HepG2 (cell line): ENCODE results near the gene PKD2L2. TPM values are rescaled to one million over a fixed set of nuclear protein-coding genes. Genes with fewer than 3 reads are reported as not detected.
A peak's percentile ranks its signal among the peaks of the same experiment; 100 is the strongest.

ENCODE experiments used
- ATAC-seq: fragments of 200-7000 bp; cut with Tn5 transposase; 3 replicates; pipeline ENCODE4 v1.9.1; 2020; ENCODE audit warnings: mild to moderate bottlenecking, moderate library complexity
- BruUV-seq: library from RNA; stranded (reverse); fragments of 400-500 nt; replicated peaks from 2 replicates; lab custom pipeline; 2021; lab: Mats Ljungman, UMichigan
- CTCF ChIA-PET: fragments of 300-600 bp; formaldehyde crosslinking; extraction: SDS; loops from one replicate; lab custom pipeline; 2021; ENCODE audit warnings: low total read pairs, inconsistent platforms, low intra/inter-chr PET ratio; lab: Yijun Ruan, JAX
- POLR2A ChIA-PET: fragments of 350-600 bp; sonication (Branson Sonifier 250); formaldehyde crosslinking; loops from one replicate; lab custom pipeline; 2020; ENCODE audit warnings: antibody characterized with exemption, inconsistent platforms; lab: Yijun Ruan, JAX
- DNase-seq: peaks from one replicate; pipeline ENCODE4 v3.0.0-alpha.2; 2015; ENCODE audit warnings: low spot score
- FAIRE-seq: peaks from 3 replicates; lab custom pipeline; 2011; peaks lifted over from hg19 to GRCh38; lab: Jason Lieb, UNC
- H2AFZ ChIP-seq: one replicate; pipeline ENCODE4 v1.6.1; 2011; ENCODE audit warnings: low read length, inconsistent platforms
- H3K27ac ChIP-seq: fragments of 300-600 bp; 3 replicates; pipeline ENCODE4 v1.8.0; 2011; ENCODE audit warnings: mixed run types, mild to moderate bottlenecking, mixed read lengths, low read length, inconsistent platforms; ENCODE audit not compliant: insufficient read depth; ENCODE audit errors: extremely low read length
- H3K27me3 ChIP-seq, 2 experiments: fragments of 200-600 bp in 1 of 2; 2 replicates in 1 of 2; 3 replicates in 1 of 2; pipeline versions ENCODE4 v1.6.0 to v1.8.0; 2011; ENCODE audit warnings: low read length in 2 of 2, mild to moderate bottlenecking in 2 of 2, moderate library complexity in 2 of 2, inconsistent platforms in 1 of 2; ENCODE audit not compliant: insufficient read depth in 2 of 2, control insufficient read depth in 1 of 2
- H3K36me3 ChIP-seq, 2 experiments: fragments of 200-600 bp in 1 of 2; replicated peaks in 1 of 2; 2 replicates in 1 of 2; 3 replicates in 1 of 2; pipeline versions ENCODE4 v1.5.1 to v1.8.0; 2011; ENCODE audit warnings: low read length in 2 of 2, inconsistent platforms in 1 of 2; ENCODE audit not compliant: insufficient read depth in 2 of 2, control insufficient read depth in 1 of 2
- H3K4me1 ChIP-seq: 2 replicates; pipeline ENCODE4 v1.5.1; 2012; ENCODE audit warnings: low read length, inconsistent platforms; ENCODE audit not compliant: insufficient read depth
- H3K4me2 ChIP-seq: 2 replicates; pipeline ENCODE4 v1.6.0; 2011; ENCODE audit warnings: low read depth, low read length, inconsistent platforms
- H3K4me3 ChIP-seq, 3 experiments: fragments of 200-600 bp in 1 of 3; sonication (generic), shearing (Covaris generic) in 1 of 3; replicated peaks in 1 of 3; 2 replicates each; pipeline ENCODE4 v1.5.1; 2011 to 2016; ENCODE audit warnings: low read length in 3 of 3, inconsistent platforms in 2 of 3, low read depth in 2 of 3, mild to moderate bottlenecking in 2 of 3, control low read depth in 1 of 3, mixed read lengths in 1 of 3; ENCODE audit not compliant: insufficient read depth in 1 of 3
- H3K79me2 ChIP-seq: one replicate; pipeline ENCODE4 v1.6.1; 2011; ENCODE audit warnings: low read length, inconsistent platforms; ENCODE audit not compliant: insufficient read depth
- H3K9ac ChIP-seq: 2 replicates; pipeline ENCODE4 v1.6.0; 2011; ENCODE audit warnings: mild to moderate bottlenecking, low read depth, low read length, inconsistent platforms; ENCODE audit not compliant: insufficient read depth
- H3K9me3 ChIP-seq: 2 replicates; pipeline ENCODE4 v1.5.1; 2012; ENCODE audit warnings: mild to moderate bottlenecking, low read length
- H4K20me1 ChIP-seq: 2 replicates; pipeline ENCODE4 v1.6.0; 2011; ENCODE audit warnings: inconsistent platforms, mild to moderate bottlenecking, low read length, moderate library complexity; ENCODE audit not compliant: insufficient read depth
- HNF4A ChIP-seq: sonication (generic); formaldehyde crosslinking; IDR thresholded peaks from 2 replicates; pipeline ENCODE4 v1.4.0; 2020; ENCODE audit warnings: missing genetic modification reagents
- ZMYM2 ChIP-seq: sonication (generic); formaldehyde crosslinking; IDR thresholded peaks from 2 replicates; pipeline ENCODE4 v1.8.0; 2022; ENCODE audit warnings: mild to moderate bottlenecking, missing genetic modification reagents
- ZNF225 ChIP-seq: sonication (generic); formaldehyde crosslinking; IDR thresholded peaks from 2 replicates; pipeline ENCODE4 v1.4.0; 2020; ENCODE audit warnings: mild to moderate bottlenecking, missing genetic modification reagents
- WGBS: methylation state at CpG from one replicate; pipeline ENCODE4 v1.1.6; 2017; ENCODE audit warnings: low lambda C conversion rate; 5-methylcytosine and 5-hydroxymethylcytosine counted together
- in situ Hi-C: cut with HindIII; loops from 2 replicates; pipeline ENCODE4 v1.10.0; 2017; ENCODE audit warnings: low pct_unique_long_range_greater_than_20kb; ENCODE audit not compliant: extremely low pct_ligation_motif_present
- intact Hi-C: fragments of 100-400 bp; cut with micrococcal nuclease; formaldehyde crosslinking; loops from one replicate; pipeline ENCODE4 v1.10.0; 2022; ENCODE audit not compliant: unreplicated experiment
- polyA plus RNA-seq, 8 experiments: library from polyadenylated mRNA; depleted of rRNA in 3 of 8; stranded (reverse) in 7 of 8; unstranded in 1 of 8; fragments of >200 nt; fragmentation: Illumina TruSeq in 4 of 8; extraction: Trizol in 4 of 8; gene quantifications; 2 replicates each; pipeline versions ENCODE4 v1.2.1 to v1.2.3, GENCODE V29; 2011 to 2016; ENCODE audit warnings: low read depth in 4 of 8, missing spikeins in 1 of 8, mixed read lengths in 1 of 8; ENCODE audit not compliant: insufficient read depth in 1 of 8
- total RNA-seq, 5 experiments: library from RNA; depleted of rRNA; stranded (reverse); fragments of >200 nt; fragmentation: Illumina TruSeq; extraction: Trizol; gene quantifications; 2 replicates each; pipeline ENCODE4 v1.2.3, GENCODE V29; 2016; ENCODE audit warnings: low read depth in 1 of 5
- TF ChIP-seq, protein P1 (sequence below): sonication (generic); formaldehyde crosslinking; IDR thresholded peaks from 2 replicates; pipeline ENCODE4 v1.5.1; 2020; ENCODE audit warnings: missing genetic modification reagents, mild to moderate bottlenecking, borderline replicate concordance
- TF ChIP-seq, protein P2 (sequence below): sonication (generic); formaldehyde crosslinking; IDR thresholded peaks from 2 replicates; pipeline ENCODE4 v1.9.0; 2021; ENCODE audit warnings: missing genetic modification reagents, borderline replicate concordance

Gene PKD2L2
- total and polyA plus RNA-seq, 2 of the 13 experiments (the other 11 are each of a cell fraction or from before 2014, with no cell fraction given) = not detected

DNA sequence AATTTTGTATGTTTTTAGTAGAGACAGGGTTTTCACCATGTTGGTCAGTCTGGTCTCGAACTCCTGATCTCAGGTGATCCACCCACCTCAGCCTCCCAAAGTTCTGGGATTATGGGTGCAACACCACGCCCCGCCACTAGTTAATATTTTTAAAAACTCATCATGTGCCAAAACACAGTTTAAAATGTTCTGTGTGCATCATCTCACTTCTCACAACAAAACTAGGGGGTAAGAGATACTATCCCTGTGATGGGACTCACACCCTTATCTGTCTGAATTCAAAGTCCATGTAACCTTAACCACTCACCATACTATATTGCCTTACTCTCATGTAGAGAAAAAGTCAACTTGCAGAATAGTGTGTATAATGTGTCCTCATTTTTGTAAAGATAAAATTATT lies 2.6 kb downstream of the PKD2L2 start:
- ATAC-seq (peak; percentile 64; the same call in 2 of the 3 replicates), DNase-seq (peak; percentile 7), FAIRE-seq (no peak)
- Histone ChIP-seq H3K79me2 (no peaks in the 10 kb centered on the region), H2AFZ (no peak overlapping the region), H3K36me3 (no peaks in the 10 kb centered on the region), H3K4me1 (peaks cover 34% of the 10 kb centered on the region), H3K4me3 (no peak overlapping the region), H3K27ac (no peak overlapping the region), H3K27me3 (0 out of 5 replicates have a peak, but pooled peaks cover 0 to 3% of the 10 kb centered on the region in 2 experiments), H3K9ac (no peak overlapping the region), H3K4me2 (no peak overlapping the region), H3K9me3 (no peaks in the 10 kb centered on the region), H4K20me1 (no peaks in the 10 kb centered on the region)
- no TSS peak for BruUV-seq
- no peak for TF ChIP-seq ZNF225 (CRISPR knock-in tag)
- TF ChIP-seq, protein P1, sequence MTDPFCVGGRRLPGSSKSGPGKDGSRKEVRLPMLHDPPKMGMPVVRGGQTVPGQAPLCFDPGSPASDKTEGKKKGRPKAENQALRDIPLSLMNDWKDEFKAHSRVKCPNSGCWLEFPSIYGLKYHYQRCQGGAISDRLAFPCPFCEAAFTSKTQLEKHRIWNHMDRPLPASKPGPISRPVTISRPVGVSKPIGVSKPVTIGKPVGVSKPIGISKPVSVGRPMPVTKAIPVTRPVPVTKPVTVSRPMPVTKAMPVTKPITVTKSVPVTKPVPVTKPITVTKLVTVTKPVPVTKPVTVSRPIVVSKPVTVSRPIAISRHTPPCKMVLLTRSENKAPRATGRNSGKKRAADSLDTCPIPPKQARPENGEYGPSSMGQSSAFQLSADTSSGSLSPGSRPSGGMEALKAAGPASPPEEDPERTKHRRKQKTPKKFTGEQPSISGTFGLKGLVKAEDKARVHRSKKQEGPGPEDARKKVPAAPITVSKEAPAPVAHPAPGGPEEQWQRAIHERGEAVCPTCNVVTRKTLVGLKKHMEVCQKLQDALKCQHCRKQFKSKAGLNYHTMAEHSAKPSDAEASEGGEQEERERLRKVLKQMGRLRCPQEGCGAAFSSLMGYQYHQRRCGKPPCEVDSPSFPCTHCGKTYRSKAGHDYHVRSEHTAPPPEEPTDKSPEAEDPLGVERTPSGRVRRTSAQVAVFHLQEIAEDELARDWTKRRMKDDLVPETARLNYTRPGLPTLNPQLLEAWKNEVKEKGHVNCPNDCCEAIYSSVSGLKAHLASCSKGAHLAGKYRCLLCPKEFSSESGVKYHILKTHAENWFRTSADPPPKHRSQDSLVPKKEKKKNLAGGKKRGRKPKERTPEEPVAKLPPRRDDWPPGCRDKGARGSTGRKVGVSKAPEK = no peak
- TF ChIP-seq HNF4A (CRISPR knock-in tag) = peak; percentile 35; the same call in 1 of the 2 replicates
- TF ChIP-seq ZMYM2 (CRISPR knock-in tag) = 0 out of 2 replicates have a peak, but pooled peaks have one; percentile 64
- TF ChIP-seq, protein P2, sequence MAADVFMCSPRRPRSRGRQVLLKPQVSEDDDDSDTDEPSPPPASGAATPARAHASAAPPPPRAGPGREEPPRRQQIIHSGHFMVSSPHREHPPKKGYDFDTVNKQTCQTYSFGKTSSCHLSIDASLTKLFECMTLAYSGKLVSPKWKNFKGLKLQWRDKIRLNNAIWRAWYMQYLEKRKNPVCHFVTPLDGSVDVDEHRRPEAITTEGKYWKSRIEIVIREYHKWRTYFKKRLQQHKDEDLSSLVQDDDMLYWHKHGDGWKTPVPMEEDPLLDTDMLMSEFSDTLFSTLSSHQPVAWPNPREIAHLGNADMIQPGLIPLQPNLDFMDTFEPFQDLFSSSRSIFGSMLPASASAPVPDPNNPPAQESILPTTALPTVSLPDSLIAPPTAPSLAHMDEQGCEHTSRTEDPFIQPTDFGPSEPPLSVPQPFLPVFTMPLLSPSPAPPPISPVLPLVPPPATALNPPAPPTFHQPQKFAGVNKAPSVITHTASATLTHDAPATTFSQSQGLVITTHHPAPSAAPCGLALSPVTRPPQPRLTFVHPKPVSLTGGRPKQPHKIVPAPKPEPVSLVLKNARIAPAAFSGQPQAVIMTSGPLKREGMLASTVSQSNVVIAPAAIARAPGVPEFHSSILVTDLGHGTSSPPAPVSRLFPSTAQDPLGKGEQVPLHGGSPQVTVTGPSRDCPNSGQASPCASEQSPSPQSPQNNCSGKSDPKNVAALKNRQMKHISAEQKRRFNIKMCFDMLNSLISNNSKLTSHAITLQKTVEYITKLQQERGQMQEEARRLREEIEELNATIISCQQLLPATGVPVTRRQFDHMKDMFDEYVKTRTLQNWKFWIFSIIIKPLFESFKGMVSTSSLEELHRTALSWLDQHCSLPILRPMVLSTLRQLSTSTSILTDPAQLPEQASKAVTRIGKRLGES = no peak
- POLR2A ChIA-PET = no interaction called here
- intact Hi-C loops = loop anchor here (10.0 kb wide), 1 partner anchor 137 kb away; the partner anchor contains the start of gene HNRNPA0
- 58% methylated on average over 3 of the region's 3 CpGs for WGBS
- CTCF ChIA-PET = no interaction called here
- in situ Hi-C loops = no loop called here
